ENCODE data around the gene MYBPC1. TPM values are rescaled to one million over a fixed set of nuclear protein-coding genes. Genes with fewer than 3 reads are reported as not detected.

The MYBPC1 gene
- total and polyA plus RNA-seq, 2 of the 4 experiments (the other 2 are of a cell fraction): not detected

DNA sequence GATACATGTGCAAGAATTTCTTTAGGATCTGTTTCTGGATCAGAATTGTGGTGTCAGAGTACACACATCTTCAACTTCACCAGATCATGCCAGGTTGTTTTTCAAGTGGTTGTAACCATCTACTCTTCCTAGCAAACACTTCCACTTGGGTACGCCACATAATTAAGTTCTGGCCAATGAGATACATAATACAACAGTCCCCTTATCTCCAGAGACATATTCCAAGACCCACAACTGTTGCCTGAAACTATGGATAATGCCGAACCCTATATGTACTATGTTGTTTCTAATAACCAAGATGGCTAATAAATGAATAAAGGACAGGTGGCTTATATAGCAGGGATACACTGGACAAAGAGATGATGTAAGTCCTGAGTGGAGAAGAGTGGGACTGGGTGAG, 100.2 kb downstream of the MYBPC1 start:
- Histone ChIP-seq H2BK120ac (ENCODE audit: low read depth, low read length) (no peak overlapping the region), H2AK9ac (replicated peaks; ENCODE audit: low read depth, low read length, poor library complexity) (no peak overlapping the region), H3K9me1 (ENCODE audit: insufficient read depth, low read length) (no peaks in the 10 kb centered on the region), H3K14ac (replicated peaks; ENCODE audit: low read depth, low read length) (no peak overlapping the region), H3K9ac (ENCODE audit: low read depth, low read length) (no peak overlapping the region), H3K4me1 (ENCODE audit: control insufficient read depth, insufficient read depth, low read length) (peaks cover 7% of the 10 kb centered on the region), H3K4ac (ENCODE audit: low read depth, low read length) (no peak overlapping the region), H3K4me2 (ENCODE audit: low read depth, low read length) (no peak overlapping the region), H2BK20ac (ENCODE audit: low read depth, low read length) (no peak overlapping the region), H2AK5ac (ENCODE audit: low read depth, low read length) (no peak overlapping the region), H3K27ac (ENCODE audit: insufficient read depth, low read length) (no peak overlapping the region), H2BK5ac (ENCODE audit: low read depth, low read length, poor library complexity, severe bottlenecking) (no peak overlapping the region), H3K56ac (ENCODE audit: extremely low read depth, insufficient read depth, low read length) (no peak overlapping the region), H3K4me3 (ENCODE audit: insufficient read depth, low read depth, low read length) (no peak overlapping the region), H3K27me3 (ENCODE audit: control insufficient read depth, insufficient read depth, low read length) (no peaks in the 10 kb centered on the region), H4K8ac (ENCODE audit: low read depth in 2 of 2, low read length in 2 of 2) (no peak overlapping the region), H2BK15ac (ENCODE audit: low read depth, low read length) (no peak overlapping the region), H3K79me1 (ENCODE audit: low read depth in 1 of 2, low read length in 2 of 2) (peaks cover 3 to 5% of the 10 kb centered on the region in 2 experiments; a peak in 2 of 4 replicates), H4K20me1 (ENCODE audit: insufficient read depth, low read length) (no peaks in the 10 kb centered on the region), H3K9me3 (ENCODE audit: control insufficient read depth, insufficient read depth, low read length) (peaks cover 2% of the 10 kb centered on the region), H3K18ac (ENCODE audit: low read depth, low read length) (no peak overlapping the region), H4K5ac (ENCODE audit: low read depth, low read length) (no peak overlapping the region), H2AFZ (replicated peaks; ENCODE audit: low read length, poor library complexity) (no peak overlapping the region), H3K36me3 (ENCODE audit: control insufficient read depth, insufficient read depth, low read length) (no peaks in the 10 kb centered on the region), H3K23ac (ENCODE audit: low read depth, low read length) (no peak overlapping the region), H4K91ac (ENCODE audit: insufficient read depth, low read depth, low read length) (no peak overlapping the region)
- ATAC-seq (ENCODE audit: low read depth) (no peak), DNase-seq (no peak)
- intact Hi-C loops (cut with micrococcal nuclease) (no loop called here), in situ Hi-C loops (cut with MboI; ENCODE audit: low sequenced_read_pairs) (no loop called here), dilution Hi-C loops (cut with HindIII; ENCODE audit: low sequenced_read_pairs, unreplicated experiment) (no loop called here)
- POLR2A ChIA-PET (ENCODE audit: unreplicated experiment): no interaction called here
- TF ChIP-seq, protein P1, sequence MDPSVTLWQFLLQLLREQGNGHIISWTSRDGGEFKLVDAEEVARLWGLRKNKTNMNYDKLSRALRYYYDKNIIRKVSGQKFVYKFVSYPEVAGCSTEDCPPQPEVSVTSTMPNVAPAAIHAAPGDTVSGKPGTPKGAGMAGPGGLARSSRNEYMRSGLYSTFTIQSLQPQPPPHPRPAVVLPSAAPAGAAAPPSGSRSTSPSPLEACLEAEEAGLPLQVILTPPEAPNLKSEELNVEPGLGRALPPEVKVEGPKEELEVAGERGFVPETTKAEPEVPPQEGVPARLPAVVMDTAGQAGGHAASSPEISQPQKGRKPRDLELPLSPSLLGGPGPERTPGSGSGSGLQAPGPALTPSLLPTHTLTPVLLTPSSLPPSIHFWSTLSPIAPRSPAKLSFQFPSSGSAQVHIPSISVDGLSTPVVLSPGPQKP (IDR thresholded peaks at IDR 0.05; ENCODE audit: borderline replicate concordance, low read depth, low read length): no peak
- TF ChIP-seq POLR2A (IDR thresholded peaks at IDR 0.05; ENCODE audit: low read depth, low read length): no peak
- TF ChIP-seq, protein P2, sequence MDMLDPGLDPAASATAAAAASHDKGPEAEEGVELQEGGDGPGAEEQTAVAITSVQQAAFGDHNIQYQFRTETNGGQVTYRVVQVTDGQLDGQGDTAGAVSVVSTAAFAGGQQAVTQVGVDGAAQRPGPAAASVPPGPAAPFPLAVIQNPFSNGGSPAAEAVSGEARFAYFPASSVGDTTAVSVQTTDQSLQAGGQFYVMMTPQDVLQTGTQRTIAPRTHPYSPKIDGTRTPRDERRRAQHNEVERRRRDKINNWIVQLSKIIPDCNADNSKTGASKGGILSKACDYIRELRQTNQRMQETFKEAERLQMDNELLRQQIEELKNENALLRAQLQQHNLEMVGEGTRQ (IDR thresholded peaks at IDR 0.05; ENCODE audit: low read depth, low read length): no peak
- TF ChIP-seq MXI1 (IDR thresholded peaks at IDR 0.05; ENCODE audit: borderline replicate concordance, low read depth, low read length): no peak
- TF ChIP-seq MAFK (IDR thresholded peaks at IDR 0.05; ENCODE audit: low read depth, low read length): no peak
- TF ChIP-seq CHD1 (IDR thresholded peaks at IDR 0.05; ENCODE audit: low read depth, low read length): no peak
- no peak for TF ChIP-seq NFE2L2 (IDR thresholded peaks at IDR 0.05; ENCODE audit: low read depth, low read length)
- TF ChIP-seq RCOR1 (IDR thresholded peaks at IDR 0.05; ENCODE audit: insufficient replicate concordance, low read length): no peak
- TF ChIP-seq FOS (IDR thresholded peaks at IDR 0.05; ENCODE audit: low read depth, low read length): no peak
- no peak for TF ChIP-seq RAD21 (IDR thresholded peaks at IDR 0.05; ENCODE audit: low read length)
- TF ChIP-seq SMC3 (IDR thresholded peaks at IDR 0.05; ENCODE audit: low read depth, low read length): no peak
- TF ChIP-seq RFX5 (IDR thresholded peaks at IDR 0.05; ENCODE audit: low read depth, low read length): no peak
- no peak for TF ChIP-seq MAZ (IDR thresholded peaks at IDR 0.05; ENCODE audit: borderline replicate concordance, low read depth, low read length)
- TF ChIP-seq BHLHE40 (IDR thresholded peaks at IDR 0.05; ENCODE audit: low read depth, low read length): no peak
- TF ChIP-seq CEBPB (IDR thresholded peaks at IDR 0.05; ENCODE audit: low read depth, low read length): no peak
- TF ChIP-seq, protein P3, sequence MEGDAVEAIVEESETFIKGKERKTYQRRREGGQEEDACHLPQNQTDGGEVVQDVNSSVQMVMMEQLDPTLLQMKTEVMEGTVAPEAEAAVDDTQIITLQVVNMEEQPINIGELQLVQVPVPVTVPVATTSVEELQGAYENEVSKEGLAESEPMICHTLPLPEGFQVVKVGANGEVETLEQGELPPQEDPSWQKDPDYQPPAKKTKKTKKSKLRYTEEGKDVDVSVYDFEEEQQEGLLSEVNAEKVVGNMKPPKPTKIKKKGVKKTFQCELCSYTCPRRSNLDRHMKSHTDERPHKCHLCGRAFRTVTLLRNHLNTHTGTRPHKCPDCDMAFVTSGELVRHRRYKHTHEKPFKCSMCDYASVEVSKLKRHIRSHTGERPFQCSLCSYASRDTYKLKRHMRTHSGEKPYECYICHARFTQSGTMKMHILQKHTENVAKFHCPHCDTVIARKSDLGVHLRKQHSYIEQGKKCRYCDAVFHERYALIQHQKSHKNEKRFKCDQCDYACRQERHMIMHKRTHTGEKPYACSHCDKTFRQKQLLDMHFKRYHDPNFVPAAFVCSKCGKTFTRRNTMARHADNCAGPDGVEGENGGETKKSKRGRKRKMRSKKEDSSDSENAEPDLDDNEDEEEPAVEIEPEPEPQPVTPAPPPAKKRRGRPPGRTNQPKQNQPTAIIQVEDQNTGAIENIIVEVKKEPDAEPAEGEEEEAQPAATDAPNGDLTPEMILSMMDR (conservative IDR thresholded peaks at IDR 0.05; ENCODE audit: low read depth, low read length): no peak
- no TSS peak for BruUV-seq (replicated peaks)
- WGBS, 2 experiments (ENCODE audit: extremely low coverage in 2 of 2, insufficient read length in 1 of 2): no CpG with 5 or more reads among the region's 2 CpGs
- CTCF ChIA-PET: no interaction called here

All from IMR-90 (cell line).